Fibroblast of skin of back (primary cell): ENCODE results near the gene MAST4.

Source experiments
- DNase-seq: peaks from one replicate; pipeline ENCODE4 v3.0.0-alpha.2; 2013

MAST4 gene

GRCh38 chr5:66606713-66607112 lies 10.5 kb downstream of the MAST4 start:
- no peak for DNase-seq

- peak; percentile 12 for DNase-seq
These were observed 12.3 kb downstream of the MAST4 start for GRCh38 chr5:66608501-66608900.

- DNase-seq: peak; percentile 17
These were observed 13.4 kb downstream of the MAST4 start for GRCh38 chr5:66609615-66610014.

GRCh38 chr5:66612226-66612625 lies 16.0 kb downstream of the MAST4 start:
- DNase-seq: no peak

DNA sequence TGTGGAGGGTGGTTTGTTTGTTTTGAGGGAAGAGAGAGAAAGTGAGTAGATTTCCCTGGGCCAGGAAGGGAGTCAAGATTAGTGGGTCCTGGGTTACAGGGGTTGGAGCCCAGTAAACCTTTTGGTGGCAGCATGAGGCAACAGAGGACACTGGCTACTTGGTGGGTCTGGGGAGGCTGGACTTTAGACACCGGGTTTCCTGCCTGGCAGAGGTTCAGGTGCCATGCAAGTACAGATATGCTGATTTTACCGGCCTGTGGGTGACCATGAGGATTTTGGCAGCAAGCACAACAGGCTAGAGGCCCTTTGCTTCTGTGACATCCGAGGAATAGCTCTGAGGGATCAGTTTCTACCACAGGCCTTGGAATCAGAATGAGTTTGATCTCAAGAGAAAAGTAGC lies 18.9 kb downstream of the MAST4 start:
- DNase-seq: no peak

DNA sequence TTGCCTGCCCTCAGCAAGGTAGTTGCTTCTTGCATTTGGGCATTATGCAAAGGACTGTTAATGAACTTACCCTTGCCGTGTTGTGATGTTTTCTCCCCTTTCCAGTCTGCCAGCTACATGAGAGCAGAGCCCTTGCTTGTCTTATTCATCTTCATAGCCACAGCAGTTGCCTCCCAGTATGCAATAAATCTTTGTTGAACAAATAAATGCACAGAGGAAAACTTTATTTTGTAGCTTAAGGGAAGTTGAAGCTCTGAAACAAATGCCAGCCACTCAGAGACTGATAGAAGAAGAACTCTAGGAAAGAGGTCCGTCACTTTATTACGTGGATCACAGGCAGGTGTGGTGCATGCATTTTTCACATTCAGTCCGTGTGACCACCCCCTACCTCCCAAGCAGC lies 19.7 kb downstream of the MAST4 start:
- no peak for DNase-seq

- DNase-seq: no peak
These were observed 20.5 kb downstream of the MAST4 start for GRCh38 chr5:66616520-66617225.

DNA sequence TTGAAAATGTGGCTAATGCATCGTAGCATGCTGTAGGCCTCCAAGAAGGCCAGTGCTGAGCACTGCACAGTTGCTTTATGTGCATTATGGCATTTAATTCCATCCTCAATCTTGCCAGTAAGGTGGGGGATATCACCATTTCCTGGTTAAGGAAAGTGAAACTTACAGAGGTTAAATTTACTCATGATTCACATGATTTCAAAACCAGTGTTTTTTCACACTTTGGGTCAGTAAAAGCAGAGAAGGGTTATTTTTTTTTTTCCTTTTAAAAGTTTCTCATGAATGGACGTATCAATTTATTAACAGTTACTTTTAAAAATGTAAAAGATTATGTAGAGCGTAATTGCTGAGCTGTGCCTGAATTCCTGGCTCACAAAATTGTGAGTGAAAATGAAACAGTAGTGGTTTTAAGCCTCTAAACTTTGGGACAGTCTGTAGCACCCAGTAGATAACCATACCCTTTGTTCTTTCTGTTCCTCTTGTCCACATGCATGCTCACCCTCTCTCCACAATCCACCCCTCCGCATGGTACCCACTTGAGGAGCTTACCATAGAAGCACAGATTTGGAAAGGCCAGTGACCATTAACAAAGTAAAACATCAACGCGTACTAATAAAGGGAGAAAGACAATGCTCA lies 21.2 kb downstream of the MAST4 start:
- no peak for DNase-seq

GRCh38 chr5:66617991-66618768 lies 22.0 kb downstream of the MAST4 start:
- no peak for DNase-seq

DNA sequence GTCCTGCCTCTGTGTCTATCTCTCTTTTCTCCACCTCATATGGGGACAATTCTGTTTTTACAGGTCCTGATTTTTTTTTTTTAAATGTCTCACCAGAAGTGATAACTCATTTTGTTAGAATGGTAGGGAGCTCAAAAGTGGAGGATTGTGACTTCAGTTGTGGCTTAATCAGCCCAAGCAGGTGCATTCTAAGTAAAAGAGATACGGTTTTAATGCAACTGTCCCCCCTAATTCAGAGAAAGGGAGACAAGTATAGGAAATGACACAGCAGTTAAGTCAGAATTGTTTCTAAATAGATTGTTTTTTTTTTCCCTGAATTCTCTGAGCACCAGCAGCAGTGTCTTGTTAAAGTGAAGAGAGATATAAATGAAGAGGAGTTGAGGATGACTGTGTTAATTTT lies 24.5 kb downstream of the MAST4 start:
- DNase-seq: no peak

DNA sequence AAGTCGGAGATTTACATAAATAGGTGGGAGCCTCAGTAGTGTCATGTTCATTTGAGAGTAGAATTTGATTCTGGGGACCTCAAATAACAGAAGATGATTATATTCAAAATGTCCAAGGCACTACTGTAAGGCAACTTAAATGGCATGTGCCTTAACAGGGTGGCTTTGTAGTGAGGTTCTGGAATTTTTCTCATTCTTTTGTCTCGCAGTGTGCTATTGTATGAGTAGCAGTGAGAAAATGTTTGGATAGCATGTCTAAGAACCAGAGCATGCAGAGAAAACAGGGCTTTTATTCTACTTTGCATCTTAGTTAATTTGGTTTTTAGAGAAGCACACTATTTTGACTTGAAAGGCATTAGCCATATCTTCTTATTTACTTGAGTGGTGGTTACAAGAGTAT lies 25.0 kb downstream of the MAST4 start:
- DNase-seq: peak; percentile 83

- DNase-seq: no peak
These were observed 25.5 kb downstream of the MAST4 start for GRCh38 chr5:66621736-66622135.

- no peak for DNase-seq
These were observed 32.4 kb downstream of the MAST4 start for GRCh38 chr5:66628561-66628960.

DNA sequence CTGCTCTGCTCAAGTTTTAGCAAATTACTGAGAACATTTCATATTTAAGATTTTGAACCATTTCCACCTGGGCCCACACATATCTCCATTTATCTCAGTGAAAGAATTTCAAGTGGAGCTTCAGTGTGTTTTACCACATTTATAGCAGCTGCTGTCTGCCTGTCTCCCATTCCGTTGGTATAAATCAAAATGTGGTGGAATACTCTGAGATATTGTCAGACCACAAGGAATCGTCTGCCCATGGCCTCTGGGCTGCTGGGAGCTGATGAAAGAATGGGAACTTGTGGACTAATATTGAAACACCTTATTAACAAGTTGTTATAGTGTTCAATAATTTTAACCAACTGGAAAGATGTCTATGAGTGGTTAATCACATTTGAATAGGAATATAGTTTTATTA lies 33.3 kb downstream of the MAST4 start:
- DNase-seq: no peak

- DNase-seq: no peak
These were observed 37.6 kb downstream of the MAST4 start for GRCh38 chr5:66633754-66634153.

DNA sequence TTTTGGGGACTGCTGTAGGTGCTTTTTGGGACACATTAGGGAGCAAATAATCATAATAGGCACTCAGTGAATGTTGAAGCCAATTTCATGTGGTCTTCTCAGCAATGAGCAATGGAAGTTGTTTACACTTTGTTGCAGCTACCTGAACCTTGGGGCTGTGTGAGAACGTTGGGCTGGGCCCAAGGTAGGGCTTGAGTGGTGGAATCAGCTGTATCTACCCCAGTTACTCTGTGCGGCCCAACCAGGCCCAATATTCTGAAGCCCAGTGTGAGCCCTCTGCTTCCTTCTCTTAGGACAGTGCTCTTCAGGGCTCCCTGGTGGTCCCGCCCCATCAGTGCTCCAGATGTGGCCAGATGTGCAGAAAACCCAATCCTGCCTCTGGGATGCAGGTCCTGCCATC lies 38.4 kb downstream of the MAST4 start:
- no peak for DNase-seq

DNA sequence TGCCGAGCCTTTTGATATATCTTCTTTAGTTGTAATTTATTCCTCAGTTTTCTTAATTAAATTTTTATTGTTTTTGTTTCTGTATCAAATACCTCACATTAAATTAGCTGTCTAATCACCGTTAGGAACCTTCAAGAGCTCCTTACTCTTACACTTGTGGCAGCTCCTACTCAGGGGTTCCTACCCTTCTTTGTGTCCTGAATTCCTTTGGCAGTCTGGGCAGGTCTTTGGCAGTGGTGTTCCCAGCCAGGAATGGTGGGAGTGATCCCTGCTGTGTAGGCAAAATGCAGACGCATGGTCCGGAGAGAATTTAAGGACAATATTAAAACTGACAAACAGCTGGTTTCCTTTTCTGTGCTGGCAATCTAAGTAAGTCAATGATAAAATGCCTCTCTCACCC lies 41.8 kb downstream of the MAST4 start:
- DNase-seq: no peak

GRCh38 chr5:66639037-66639436 lies 42.8 kb downstream of the MAST4 start:
- no peak for DNase-seq

DNA sequence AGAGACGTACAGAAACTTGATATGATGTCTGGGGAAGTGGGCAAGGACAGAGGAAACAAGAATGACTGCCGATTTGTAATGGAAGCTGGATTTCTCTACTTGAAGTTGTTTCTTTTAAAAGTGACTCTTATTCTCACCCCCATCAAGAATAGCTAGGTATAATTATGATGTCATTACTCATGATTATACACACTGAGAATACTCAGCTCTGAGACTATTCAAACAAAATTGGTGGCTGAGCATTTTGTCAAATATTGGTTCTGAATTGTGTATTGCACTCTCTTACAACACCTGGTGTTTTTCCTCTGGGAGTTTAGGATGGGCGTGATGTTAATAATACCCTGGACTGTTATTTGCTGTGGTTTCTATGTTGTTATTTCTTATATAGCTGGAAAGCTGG lies 46.3 kb downstream of the MAST4 start:
- DNase-seq: no peak

GRCh38 chr5:66643387-66643786 lies 47.2 kb downstream of the MAST4 start:
- no peak for DNase-seq

- no peak for DNase-seq
These were observed 47.9 kb downstream of the MAST4 start for GRCh38 chr5:66644111-66644510.

DNA sequence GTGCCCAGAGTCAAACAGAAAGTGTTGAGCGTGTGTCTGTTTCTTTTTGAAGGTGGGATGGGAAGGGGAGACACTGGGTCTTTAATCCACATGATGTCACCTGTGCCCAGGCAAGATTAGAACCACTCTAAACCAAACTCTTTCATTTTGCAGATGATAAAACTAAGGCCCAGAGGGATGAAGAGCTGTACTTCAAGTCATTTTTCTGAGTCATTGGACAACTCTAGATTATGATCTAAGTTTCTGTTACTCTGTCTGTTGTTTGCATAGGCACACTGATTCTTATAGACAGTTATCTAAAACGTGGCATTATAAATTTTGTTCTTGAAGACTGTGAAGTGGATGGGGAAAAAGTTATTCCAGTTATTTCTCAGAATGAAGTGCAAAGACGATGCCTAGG lies 48.8 kb downstream of the MAST4 start:
- no peak for DNase-seq

GRCh38 chr5:66646570-66646969 lies 50.4 kb downstream of the MAST4 start:
- no peak for DNase-seq
